ENCODE measurements around the gene PROP1. TPM values are rescaled to one million over a fixed set of nuclear protein-coding genes. Genes with fewer than 3 reads are reported as not detected.
"Not testable (repeated sequence)": the region's sequence is repeated elsewhere in the genome, so short reads cannot be mapped to it uniquely, and the experiment has no call there.

PROP1 gene
- not detected for polyA plus RNA-seq
- long read RNA-seq, donor 1: 0 reads
- long read RNA-seq, donor 2: 0 reads
- long read RNA-seq, donor 3: 0 reads
- long read RNA-seq, donor 4: 0 reads
- long read RNA-seq, donor 5: 0 reads
- long read RNA-seq, donor 6: 0 reads
- long read RNA-seq, donor 7: 0 reads
- long read RNA-seq, donor 8: 0 reads
- long read RNA-seq, donor 9: 0 reads
- long read RNA-seq, donor 10: 0 reads

- no peak for DNase-seq
- Histone ChIP-seq H3K4me1 (ENCODE audit: control insufficient read depth in 3 of 3, insufficient read depth in 2 of 3, low read depth in 1 of 3, low read length in 2 of 3) (no peaks in the 10 kb centered on the region), H3K4me3 (ENCODE audit: low read depth in 1 of 3, low read length in 3 of 3) (no peak within 1 kb of the TSS), H3K9me3 (ENCODE audit: control insufficient read depth in 2 of 2, insufficient read depth in 1 of 2, low read depth in 1 of 2, low read length in 1 of 2) (no peaks in the 10 kb centered on the region), H3K27me3 (ENCODE audit: control insufficient read depth in 3 of 3, insufficient read depth in 3 of 3, low read length in 3 of 3) (peaks cover 0 to 13% (median 9%) of the 10 kb centered on the region in 3 donors), H3K36me3 (ENCODE audit: control insufficient read depth in 3 of 3, insufficient read depth in 2 of 3, low read depth in 1 of 3, low read length in 3 of 3) (no peaks in the 10 kb centered on the region), H3K27ac (ENCODE audit: low read depth in 1 of 3, low read length in 2 of 3) (no peak within 1 kb of the TSS)
- FAIRE-seq: no peak
- 47 to 55% (median 48%) methylated on average over 23 of the region's 23 CpGs for WGBS, 3 donors
Measured at GRCh38 chr5:177995691-177996595, at the start of gene PROP1. Gene PROP1, minus strand, starts transcription at chr5:177996242. Its CDS starts 309 bp downstream, at chr5:177995933.

GRCh38 chr5:178019379-178020030, 23.5 kb upstream of the PROP1 start:
- not testable (repeated sequence) for H3K4me3 ChIP-seq (ENCODE audit: low read depth in 1 of 3, low read length in 3 of 3); H3K27ac ChIP-seq (ENCODE audit: low read depth in 1 of 3, low read length in 2 of 3); H3K9me3 ChIP-seq (ENCODE audit: control insufficient read depth in 2 of 2, insufficient read depth in 1 of 2, low read depth in 1 of 2, low read length in 1 of 2); H3K4me1 ChIP-seq (ENCODE audit: control insufficient read depth in 3 of 3, insufficient read depth in 2 of 3, low read depth in 1 of 3, low read length in 2 of 3); DNase-seq; H3K36me3 ChIP-seq (ENCODE audit: control insufficient read depth in 3 of 3, insufficient read depth in 2 of 3, low read depth in 1 of 3, low read length in 3 of 3); FAIRE-seq; H3K27me3 ChIP-seq (ENCODE audit: control insufficient read depth in 3 of 3, insufficient read depth in 3 of 3, low read length in 3 of 3)
- WGBS, 3 donors: 48 to 58% (median 53%) methylated on average over 5 to 7 of the region's 11 CpGs

DNA sequence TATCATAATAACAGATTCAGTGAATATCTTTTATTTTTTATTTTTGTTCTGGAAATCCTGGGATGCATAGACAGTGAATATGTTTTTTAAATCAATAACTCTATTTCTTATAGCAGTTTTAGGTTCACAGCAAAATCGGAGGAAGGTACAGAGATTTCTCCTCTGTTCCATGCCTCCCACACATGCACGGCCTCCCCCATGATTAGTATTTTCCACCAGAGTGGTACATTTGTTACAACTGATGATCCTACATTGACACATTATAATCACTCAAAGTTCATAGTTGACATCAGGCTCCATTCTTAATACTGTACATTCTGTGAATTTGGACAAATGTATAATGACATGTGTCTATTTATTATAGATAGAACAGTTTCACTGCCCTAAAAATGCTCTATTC, 16.7 kb upstream of the PROP1 start:
- not testable (repeated sequence) for FAIRE-seq; H3K9me3 ChIP-seq (ENCODE audit: control insufficient read depth in 2 of 2, insufficient read depth in 1 of 2, low read depth in 1 of 2, low read length in 1 of 2); DNase-seq; H3K27ac ChIP-seq (ENCODE audit: low read depth in 1 of 3, low read length in 2 of 3); H3K27me3 ChIP-seq (ENCODE audit: control insufficient read depth in 3 of 3, insufficient read depth in 3 of 3, low read length in 3 of 3); H3K4me3 ChIP-seq (ENCODE audit: low read depth in 1 of 3, low read length in 3 of 3); H3K4me1 ChIP-seq (ENCODE audit: control insufficient read depth in 3 of 3, insufficient read depth in 2 of 3, low read depth in 1 of 3, low read length in 2 of 3); H3K36me3 ChIP-seq (ENCODE audit: control insufficient read depth in 3 of 3, insufficient read depth in 2 of 3, low read depth in 1 of 3, low read length in 3 of 3)
- 70 to 79% (median 78%) methylated on average over 2 of the region's 2 CpGs for WGBS, 3 donors

GRCh38 chr5:178011816-178012554, 15.9 kb upstream of the PROP1 start:
- not testable (repeated sequence) for DNase-seq; H3K27me3 ChIP-seq (ENCODE audit: control insufficient read depth in 3 of 3, insufficient read depth in 3 of 3, low read length in 3 of 3); H3K4me3 ChIP-seq (ENCODE audit: low read depth in 1 of 3, low read length in 3 of 3); FAIRE-seq; H3K36me3 ChIP-seq (ENCODE audit: control insufficient read depth in 3 of 3, insufficient read depth in 2 of 3, low read depth in 1 of 3, low read length in 3 of 3); H3K4me1 ChIP-seq (ENCODE audit: control insufficient read depth in 3 of 3, insufficient read depth in 2 of 3, low read depth in 1 of 3, low read length in 2 of 3); H3K27ac ChIP-seq (ENCODE audit: low read depth in 1 of 3, low read length in 2 of 3); H3K9me3 ChIP-seq (ENCODE audit: control insufficient read depth in 2 of 2, insufficient read depth in 1 of 2, low read depth in 1 of 2, low read length in 1 of 2)
- 60 to 84% (median 78%) methylated on average over 3 to 4 of the region's 4 CpGs for WGBS, 3 donors

GRCh38 chr5:178007272-178007671, 11.2 kb upstream of the PROP1 start:
- H3K4me3 ChIP-seq (ENCODE audit: low read depth in 1 of 3, low read length in 3 of 3); H3K36me3 ChIP-seq (ENCODE audit: control insufficient read depth in 3 of 3, insufficient read depth in 2 of 3, low read depth in 1 of 3, low read length in 3 of 3); DNase-seq; H3K27ac ChIP-seq (ENCODE audit: low read depth in 1 of 3, low read length in 2 of 3); H3K4me1 ChIP-seq (ENCODE audit: control insufficient read depth in 3 of 3, insufficient read depth in 2 of 3, low read depth in 1 of 3, low read length in 2 of 3); H3K27me3 ChIP-seq (ENCODE audit: control insufficient read depth in 3 of 3, insufficient read depth in 3 of 3, low read length in 3 of 3); H3K9me3 ChIP-seq (ENCODE audit: control insufficient read depth in 2 of 2, insufficient read depth in 1 of 2, low read depth in 1 of 2, low read length in 1 of 2); FAIRE-seq: not testable (repeated sequence)
- 16 to 31% (median 31%) methylated on average over 15 to 23 of the region's 26 CpGs for WGBS, 3 donors

- H3K36me3 ChIP-seq (ENCODE audit: control insufficient read depth in 3 of 3, insufficient read depth in 2 of 3, low read depth in 1 of 3, low read length in 3 of 3); H3K27me3 ChIP-seq (ENCODE audit: control insufficient read depth in 3 of 3, insufficient read depth in 3 of 3, low read length in 3 of 3); H3K4me1 ChIP-seq (ENCODE audit: control insufficient read depth in 3 of 3, insufficient read depth in 2 of 3, low read depth in 1 of 3, low read length in 2 of 3); DNase-seq; FAIRE-seq; H3K4me3 ChIP-seq (ENCODE audit: low read depth in 1 of 3, low read length in 3 of 3); H3K27ac ChIP-seq (ENCODE audit: low read depth in 1 of 3, low read length in 2 of 3); H3K9me3 ChIP-seq (ENCODE audit: control insufficient read depth in 2 of 2, insufficient read depth in 1 of 2, low read depth in 1 of 2, low read length in 1 of 2): not testable (repeated sequence)
- 5 to 42% (median 31%) methylated on average over 20 to 50 of the region's 59 CpGs for WGBS, 3 donors
Measured at GRCh38 chr5:178006536-178007231, 10.6 kb upstream of the PROP1 start.

- DNase-seq; H3K4me1 ChIP-seq (ENCODE audit: control insufficient read depth in 3 of 3, insufficient read depth in 2 of 3, low read depth in 1 of 3, low read length in 2 of 3); H3K9me3 ChIP-seq (ENCODE audit: control insufficient read depth in 2 of 2, insufficient read depth in 1 of 2, low read depth in 1 of 2, low read length in 1 of 2); H3K4me3 ChIP-seq (ENCODE audit: low read depth in 1 of 3, low read length in 3 of 3); H3K27ac ChIP-seq (ENCODE audit: low read depth in 1 of 3, low read length in 2 of 3); H3K27me3 ChIP-seq (ENCODE audit: control insufficient read depth in 3 of 3, insufficient read depth in 3 of 3, low read length in 3 of 3); H3K36me3 ChIP-seq (ENCODE audit: control insufficient read depth in 3 of 3, insufficient read depth in 2 of 3, low read depth in 1 of 3, low read length in 3 of 3); FAIRE-seq: not testable (repeated sequence)
- 50% methylated on average over 1 of the region's 24 CpGs; no CpG with 5 or more reads in 2 of the 3 donors for WGBS, 3 donors
Measured at GRCh38 chr5:178006181-178006535, 10.1 kb upstream of the PROP1 start.
